UCSD-AML1 (cell line): ENCODE data around the gene ACTBL2.
"Not testable (repeated sequence)": the region's sequence is repeated elsewhere in the genome, so short reads cannot be mapped to it uniquely, and the experiment has no call there.

Experiments used
- DNase-seq: peaks from one replicate; lab custom pipeline; 2025; ENCODE audit not compliant: unreplicated experiment; lab: John Stamatoyannopoulos, UW

The ACTBL2 gene

GRCh38 chr5:57482671-57483106, at the start of gene ACTBL2:
ACTBL2 (minus strand) TSS chr5:57482811; CDS start chr5:57482707, 104 bp downstream.
- DNase-seq, result no peak

DNA sequence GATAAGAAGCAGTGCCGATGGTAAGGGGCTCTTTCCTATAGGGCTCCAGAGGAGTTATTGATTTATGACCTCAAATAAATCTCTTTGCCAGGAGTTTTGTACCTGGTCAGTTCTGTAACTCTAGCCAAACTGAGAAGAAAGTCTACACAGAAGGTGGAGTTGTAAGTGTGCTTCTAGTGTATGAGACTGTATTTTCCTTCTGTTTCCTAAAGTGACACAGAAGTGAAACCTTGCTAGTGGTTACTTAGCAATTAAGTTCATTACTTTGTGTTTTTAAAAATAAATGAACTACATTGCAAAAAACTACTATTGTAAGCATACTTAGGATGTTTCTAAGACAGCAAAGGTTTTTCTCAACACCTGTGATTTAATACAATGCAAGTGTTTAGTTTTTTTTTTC, 48.7 kb upstream of the ACTBL2 start:
- no peak for DNase-seq

DNA sequence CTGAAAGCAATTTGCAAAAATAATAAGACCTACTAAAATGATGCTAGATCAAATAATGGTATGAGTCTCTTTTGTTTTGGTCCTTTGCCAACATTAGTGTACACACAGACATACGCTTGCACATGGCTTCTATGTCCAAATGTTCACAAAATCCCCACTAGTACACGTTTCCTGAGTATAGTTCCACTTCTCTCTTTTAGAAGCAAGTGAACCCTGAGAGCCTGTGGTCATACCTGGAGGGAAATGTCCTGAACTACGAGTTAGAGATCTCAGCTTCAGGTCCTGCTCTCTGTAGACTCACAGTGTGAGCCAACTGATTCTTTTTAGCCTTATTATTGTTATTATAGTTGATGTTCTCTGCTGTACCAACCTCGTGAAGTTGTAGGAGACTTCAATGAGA, 47.3 kb upstream of the ACTBL2 start:
- DNase-seq, result no peak

DNA sequence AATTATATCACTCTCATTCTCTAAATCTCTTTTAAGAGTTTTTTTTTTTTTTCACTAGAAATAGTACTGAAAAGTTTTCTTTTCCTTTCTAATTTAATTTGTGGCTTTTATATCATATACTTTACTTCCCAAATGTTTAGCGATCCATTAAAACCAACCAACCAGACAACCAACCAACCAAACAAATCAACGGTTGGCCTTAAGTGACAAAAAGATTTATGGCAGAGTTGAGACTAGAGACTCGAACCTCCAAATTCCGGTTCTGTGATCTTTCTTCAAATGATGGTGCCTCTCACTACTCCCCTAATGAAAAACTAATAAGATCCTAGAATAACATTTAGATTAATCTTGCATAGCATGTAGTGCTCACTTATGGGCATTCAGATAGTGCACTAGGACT, 45.3 kb upstream of the ACTBL2 start:
- DNase-seq, result no peak

GRCh38 chr5:57524348-57525060, 41.9 kb upstream of the ACTBL2 start:
- no peak for DNase-seq

- DNase-seq, result not testable (repeated sequence)
These were observed 39.9 kb upstream of the ACTBL2 start for GRCh38 chr5:57522477-57522876.

DNA sequence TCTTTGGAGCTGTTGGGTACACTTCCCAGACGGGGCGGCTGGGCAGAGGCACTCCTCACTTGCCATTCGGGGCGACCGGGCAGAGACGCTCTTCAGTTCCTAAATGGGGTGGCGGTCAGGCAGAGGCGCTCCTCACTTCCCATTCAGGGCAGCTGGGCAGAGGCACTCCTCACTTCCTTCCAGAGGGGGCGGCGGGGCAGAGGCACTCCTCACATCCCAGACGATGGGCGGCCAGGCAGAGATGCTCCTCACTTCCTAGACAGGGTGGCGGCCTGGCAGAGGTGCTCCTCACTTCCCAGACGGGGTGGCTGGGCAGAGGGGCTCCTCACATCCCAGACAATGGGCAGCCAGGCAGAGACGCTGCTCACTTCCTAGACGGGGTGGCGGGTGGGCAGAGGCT, 35.8 kb upstream of the ACTBL2 start:
- DNase-seq, result not testable (repeated sequence)

- DNase-seq, result no peak
These were observed 34.6 kb upstream of the ACTBL2 start for GRCh38 chr5:57517250-57517649.

DNA sequence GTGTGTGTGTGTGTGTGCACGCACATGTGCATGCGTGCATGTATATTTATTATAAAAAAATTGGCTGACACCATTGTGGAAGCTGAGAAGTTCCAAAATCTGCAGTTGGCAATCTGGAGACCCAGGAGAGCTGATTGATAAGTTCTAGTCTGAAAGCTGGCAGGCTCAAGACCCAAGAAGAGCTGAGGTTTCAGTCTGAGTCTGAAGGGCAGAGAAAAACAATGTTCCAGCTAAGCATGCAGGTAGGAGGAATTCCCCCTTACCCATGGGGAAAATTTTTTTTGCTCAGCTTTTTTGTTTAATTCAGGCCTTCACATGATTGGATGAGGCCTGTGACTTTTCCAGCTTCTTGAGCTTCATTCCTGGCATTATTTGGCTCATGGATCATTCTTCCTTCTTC, 31.2 kb upstream of the ACTBL2 start:
- no peak for DNase-seq

DNA sequence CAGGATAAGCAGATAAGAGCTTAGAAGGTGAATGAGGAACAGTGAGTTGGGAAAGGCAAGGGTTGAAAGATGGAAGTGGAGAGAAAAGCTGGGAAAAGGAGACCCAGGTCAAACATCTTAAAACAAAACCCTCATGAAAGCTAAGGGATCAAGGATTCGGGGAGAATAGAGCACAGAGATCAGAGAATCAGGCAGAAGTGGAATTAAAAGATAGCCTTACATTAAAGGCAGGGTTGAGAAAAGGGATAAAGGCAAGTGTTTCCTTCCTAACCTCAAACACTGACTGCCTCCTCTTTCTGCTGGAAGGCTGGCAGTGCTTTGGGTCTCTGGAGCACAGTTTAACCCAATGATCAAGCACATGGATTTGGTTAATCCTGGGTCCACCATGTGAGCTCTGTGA, 28.7 kb upstream of the ACTBL2 start:
- no peak for DNase-seq

DNA sequence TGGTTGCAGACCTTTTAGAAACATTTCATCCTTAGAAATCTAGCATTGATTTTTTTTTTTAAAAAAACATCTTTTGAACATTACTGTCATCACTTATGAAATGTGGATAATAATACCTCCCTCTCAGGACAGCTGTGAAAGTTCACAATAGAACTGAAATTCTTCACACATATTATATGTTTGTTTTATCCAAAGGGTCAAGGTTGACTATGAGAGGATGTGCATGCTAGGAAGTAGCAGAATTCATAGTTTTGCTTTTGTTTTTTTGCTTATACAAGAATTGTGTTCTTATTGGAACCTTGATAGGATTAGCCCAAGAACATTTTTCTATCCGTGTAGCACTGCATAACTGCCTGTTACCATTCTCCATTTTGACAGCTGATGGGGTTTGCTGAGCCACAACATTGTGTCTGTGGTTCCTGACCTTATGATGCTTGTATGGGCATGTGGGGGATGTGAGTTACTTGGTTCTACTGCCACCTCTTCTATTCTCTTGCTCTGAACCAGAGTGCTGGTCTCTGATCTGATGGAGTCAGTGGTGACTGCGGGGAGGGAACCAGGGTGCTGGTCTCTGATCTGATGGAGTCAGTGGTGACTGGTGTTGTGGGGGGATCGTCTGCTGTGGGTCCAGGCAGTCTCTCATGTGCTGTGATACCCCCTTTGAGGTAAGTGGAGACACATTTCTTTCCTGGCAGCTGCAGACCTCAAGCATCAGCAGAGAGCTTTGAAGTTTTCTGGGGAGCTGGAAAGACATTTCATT, 27.1 kb upstream of the ACTBL2 start:
- no peak for DNase-seq

GRCh38 chr5:57508211-57508610, 25.6 kb upstream of the ACTBL2 start:
- no peak for DNase-seq

GRCh38 chr5:57505272-57506200, 22.9 kb upstream of the ACTBL2 start:
- no peak for DNase-seq

- no peak for DNase-seq
These were observed 21.7 kb upstream of the ACTBL2 start for GRCh38 chr5:57504357-57504756.

GRCh38 chr5:57503433-57503832, 20.8 kb upstream of the ACTBL2 start:
- DNase-seq, result peak; percentile 49

GRCh38 chr5:57501414-57502201, 19.0 kb upstream of the ACTBL2 start:
- DNase-seq, result peak; percentile 16

GRCh38 chr5:57499262-57500050, 16.8 kb upstream of the ACTBL2 start:
- peak; percentile 16 for DNase-seq

DNA sequence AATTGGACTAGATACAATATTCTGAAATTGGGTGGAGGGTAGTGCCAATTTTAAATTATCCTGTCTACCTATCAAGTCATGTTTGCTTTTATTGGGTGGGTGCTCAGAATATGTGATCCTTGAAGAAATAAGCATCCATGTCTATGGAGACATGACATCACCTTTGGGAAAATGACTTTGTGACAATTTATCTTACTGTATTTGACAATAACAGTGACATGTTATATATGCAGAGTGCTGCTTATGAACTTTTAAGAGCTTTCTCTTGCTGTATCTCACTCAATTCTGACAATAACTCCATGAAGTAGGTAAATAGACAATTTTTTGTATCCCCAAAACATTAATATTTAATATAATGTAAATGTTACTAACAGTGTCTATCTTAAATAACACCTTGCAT, 15.1 kb upstream of the ACTBL2 start:
- DNase-seq, result no peak

DNA sequence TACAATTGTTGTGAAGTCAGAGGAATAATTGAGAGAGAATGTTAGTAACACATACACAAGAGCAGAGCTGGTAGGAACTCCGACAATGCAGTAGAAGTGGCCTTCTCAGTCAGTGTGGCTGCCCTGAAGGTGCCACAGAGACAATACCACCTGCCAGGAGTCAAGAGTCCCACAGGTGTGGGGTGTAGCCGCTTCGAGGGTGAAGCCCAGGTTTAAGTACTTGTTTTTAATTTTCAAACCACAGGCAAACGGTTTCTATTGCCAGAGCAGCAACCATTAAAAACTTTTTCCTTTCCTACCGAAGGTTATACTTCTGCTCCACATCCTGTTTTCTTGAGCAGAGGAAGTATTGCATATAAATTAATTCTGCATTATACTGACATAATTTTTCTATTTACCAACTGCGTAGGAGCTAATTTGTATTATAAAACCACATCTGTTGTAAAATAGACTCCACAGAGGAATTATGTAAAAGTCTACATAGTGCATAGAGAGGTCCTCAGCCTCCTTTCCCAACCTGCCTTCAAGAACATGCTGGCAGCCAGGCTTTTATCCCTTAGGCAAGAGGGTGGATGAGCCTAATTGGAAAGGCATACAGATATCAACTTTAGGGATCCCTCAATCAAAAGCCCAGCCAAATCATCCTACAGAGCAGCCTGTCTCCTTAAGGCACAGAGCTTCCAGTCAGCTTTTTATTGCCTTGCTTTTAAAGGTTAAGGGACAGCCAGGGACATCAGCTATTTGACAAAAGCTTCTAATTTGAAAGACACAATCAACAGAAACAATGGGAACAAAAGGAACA, 12.9 kb upstream of the ACTBL2 start:
- DNase-seq, result peak; percentile 34
